Endothelial cell (in vitro differentiated cells): ENCODE data around the gene CENPX. TPM values are rescaled to one million over a fixed set of nuclear protein-coding genes. Genes with fewer than 3 reads are reported as not detected.

ENCODE experiments used
- DNase-seq: peaks from one replicate; pipeline ENCODE4 v3.0.0; 2021; ENCODE audit warnings: low spot score
- H3K27ac Mint-ChIP-seq: one replicate; pipeline ENCODE4 v1.8.0; 2021; ENCODE audit warnings: mixed read lengths, inconsistent platforms; ENCODE audit not compliant: unreplicated experiment
- H3K27me3 Mint-ChIP-seq: one replicate; pipeline ENCODE4 v1.8.0; 2021; ENCODE audit warnings: mild to moderate bottlenecking, moderate library complexity, mixed read lengths, inconsistent platforms; ENCODE audit not compliant: unreplicated experiment
- H3K36me3 Mint-ChIP-seq: one replicate; pipeline ENCODE4 v1.8.0; 2021; ENCODE audit warnings: mild to moderate bottlenecking, low read depth, mixed read lengths, inconsistent platforms; ENCODE audit not compliant: unreplicated experiment
- H3K4me1 Mint-ChIP-seq: one replicate; pipeline ENCODE4 v1.8.0; 2021; ENCODE audit warnings: mild to moderate bottlenecking, mixed read lengths, inconsistent platforms; ENCODE audit not compliant: unreplicated experiment
- H3K4me3 Mint-ChIP-seq: one replicate; pipeline ENCODE4 v1.8.0; 2021; ENCODE audit warnings: mild to moderate bottlenecking, mixed read lengths, inconsistent platforms; ENCODE audit not compliant: unreplicated experiment
- H3K9me3 Mint-ChIP-seq: one replicate; pipeline ENCODE4 v1.8.0; 2021; ENCODE audit warnings: mixed read lengths, inconsistent platforms; ENCODE audit not compliant: unreplicated experiment
- total RNA-seq: library from RNA; stranded (reverse); fragmentation: NEBNext Ultra II Directional; extraction: Animal tissue kit (Norgen Biotek cat#: 25700); gene quantifications from one replicate; pipeline ENCODE4 v1.2.1, GENCODE V29; 2021; ENCODE audit not compliant: unreplicated experiment
- TF ChIP-seq, protein P1 (sequence below): fragments of 200-600 bp; sonication (generic); IDR thresholded peaks from one replicate; pipeline ENCODE4 v1.5.0; 2021; ENCODE audit warnings: antibody characterized with exemption; ENCODE audit not compliant: unreplicated experiment

The CENPX gene
- total RNA-seq, 1 donor from 2014 or later = 42.9 TPM

GRCh38 chr17:81968850-81969812 is 53.5 kb downstream of the CENPX start:
- Mint-ChIP-seq H3K4me3 (no peak overlapping the region), H3K27me3 (peaks cover 15% of the 10 kb centered on the region), H3K27ac (no peak overlapping the region), H3K4me1 (no peaks in the 10 kb centered on the region), H3K9me3 (no peaks in the 10 kb centered on the region), H3K36me3 (no peaks in the 10 kb centered on the region)
- DNase-seq = no peak
- TF ChIP-seq, protein P1, sequence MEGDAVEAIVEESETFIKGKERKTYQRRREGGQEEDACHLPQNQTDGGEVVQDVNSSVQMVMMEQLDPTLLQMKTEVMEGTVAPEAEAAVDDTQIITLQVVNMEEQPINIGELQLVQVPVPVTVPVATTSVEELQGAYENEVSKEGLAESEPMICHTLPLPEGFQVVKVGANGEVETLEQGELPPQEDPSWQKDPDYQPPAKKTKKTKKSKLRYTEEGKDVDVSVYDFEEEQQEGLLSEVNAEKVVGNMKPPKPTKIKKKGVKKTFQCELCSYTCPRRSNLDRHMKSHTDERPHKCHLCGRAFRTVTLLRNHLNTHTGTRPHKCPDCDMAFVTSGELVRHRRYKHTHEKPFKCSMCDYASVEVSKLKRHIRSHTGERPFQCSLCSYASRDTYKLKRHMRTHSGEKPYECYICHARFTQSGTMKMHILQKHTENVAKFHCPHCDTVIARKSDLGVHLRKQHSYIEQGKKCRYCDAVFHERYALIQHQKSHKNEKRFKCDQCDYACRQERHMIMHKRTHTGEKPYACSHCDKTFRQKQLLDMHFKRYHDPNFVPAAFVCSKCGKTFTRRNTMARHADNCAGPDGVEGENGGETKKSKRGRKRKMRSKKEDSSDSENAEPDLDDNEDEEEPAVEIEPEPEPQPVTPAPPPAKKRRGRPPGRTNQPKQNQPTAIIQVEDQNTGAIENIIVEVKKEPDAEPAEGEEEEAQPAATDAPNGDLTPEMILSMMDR = no peak

Other genes with a start within 250 kb of the CENPX start
- gene GCGR, start 218.7 kb downstream of the CENPX start, total RNA-seq = not detected
- 190 TPM for gene MCRIP1, start 189.6 kb downstream of the CENPX start, total RNA-seq
- gene PPP1R27, start 187.8 kb downstream of the CENPX start, total RNA-seq = not detected
- 678 TPM for gene P4HB, start 162.3 kb downstream of the CENPX start, total RNA-seq
- gene ARHGDIA, start 151.5 kb downstream of the CENPX start, total RNA-seq = 443 TPM
- 127 TPM for gene ALYREF, start 131.3 kb downstream of the CENPX start, total RNA-seq
- gene ANAPC11, start 131.2 kb downstream of the CENPX start, total RNA-seq = 121 TPM
- gene NPB, start 120.6 kb downstream of the CENPX start, total RNA-seq = 0.56 TPM
- 26.8 TPM for gene PCYT2, start 111.5 kb downstream of the CENPX start, total RNA-seq
- 14.4 TPM for gene SIRT7, start 104.7 kb downstream of the CENPX start, total RNA-seq
- gene MAFG, start 95.1 kb downstream of the CENPX start, total RNA-seq = 23.6 TPM
- gene PYCR1, start 85.6 kb downstream of the CENPX start, total RNA-seq = 24.4 TPM
- not detected for gene MYADML2, start 75.6 kb downstream of the CENPX start, total RNA-seq
- gene NOTUM, start 61.7 kb downstream of the CENPX start, total RNA-seq = not detected
- 25.6 TPM for gene ASPSCR1, start 45.2 kb downstream of the CENPX start, total RNA-seq
- 12.2 TPM for gene LRRC45, start 427 bp upstream of the CENPX start, total RNA-seq
- gene RAC3, start 8.8 kb upstream of the CENPX start, total RNA-seq = 24.0 TPM
- gene DCXR, start 14.8 kb upstream of the CENPX start, total RNA-seq = 30.8 TPM
- 19.7 TPM for gene RFNG, start 28.9 kb upstream of the CENPX start, total RNA-seq
- 80.0 TPM for gene GPS1, start 29.0 kb upstream of the CENPX start, total RNA-seq
- 74.1 TPM for gene DUS1L, start 42.9 kb upstream of the CENPX start, total RNA-seq
- gene FASN, start 75.4 kb upstream of the CENPX start, total RNA-seq = 400 TPM
- 37.2 TPM for gene CCDC57, start 190.0 kb upstream of the CENPX start, total RNA-seq
- gene SLC16A3, start 206.2 kb upstream of the CENPX start, total RNA-seq = 76.2 TPM